CD4-positive, alpha-beta T cell (primary cell): ENCODE data around the gene VEGFB. TPM values are rescaled to one million over a fixed set of nuclear protein-coding genes. Genes with fewer than 3 reads are reported as not detected.

ENCODE experiments used
- ATAC-seq: fragments of 200-7000 bp; cut with Tn5 transposase; one replicate; pipeline ENCODE4 v1.10.0; 2022; ENCODE audit warnings: mild to moderate bottlenecking; ENCODE audit not compliant: poor library complexity
- CTCF ChIA-PET: fragments of 350-600 bp; sonication (Branson Sonifier 250); formaldehyde crosslinking; loops from one replicate; lab custom pipeline; 2021; ENCODE audit warnings: antibody characterized with exemption, inconsistent platforms; lab: Charles Lee
- POLR2A ChIA-PET: fragments of 350-600 bp; sonication (Branson Sonifier 250); formaldehyde crosslinking; loops from one replicate; lab custom pipeline; 2021; ENCODE audit warnings: antibody characterized with exemption, inconsistent platforms; lab: Charles Lee
- DNase-seq, 14 experiments: peaks; one replicate each; pipeline ENCODE4 v3.0.0-alpha.2; 2013 to 2020; ENCODE audit warnings: mixed read lengths in 2 of 14
- H3K27ac ChIP-seq, 2 donors: one replicate each; pipeline versions ENCODE4 v1.5.1 to v1.7.0; 2013; ENCODE audit warnings: low read length in 2 of 2, low read depth in 1 of 2, mild to moderate bottlenecking in 1 of 2
- H3K27me3 ChIP-seq, 2 experiments: 1 replicate in 1 of 2; 2 replicates in 1 of 2; pipeline versions ENCODE4 v1.6.1 to v1.7.0; 2013; ENCODE audit warnings: low read length in 2 of 2, control low read depth in 1 of 2, mild to moderate bottlenecking in 1 of 2, moderate library complexity in 1 of 2; ENCODE audit not compliant: insufficient read depth in 2 of 2, control insufficient read depth in 1 of 2
- H3K36me3 ChIP-seq: one replicate; pipeline ENCODE4 v1.6.1; 2013; ENCODE audit warnings: low read length, control low read depth; ENCODE audit not compliant: insufficient read depth
- H3K4me1 ChIP-seq: one replicate; pipeline ENCODE4 v1.6.1; 2013; ENCODE audit warnings: low read length, control low read depth; ENCODE audit not compliant: insufficient read depth
- H3K4me3 ChIP-seq: one replicate; pipeline ENCODE4 v1.5.1; 2013; ENCODE audit warnings: mild to moderate bottlenecking, low read length, moderate library complexity
- H3K9me3 ChIP-seq, 2 experiments: 1 replicate in 1 of 2; 2 replicates in 1 of 2; pipeline versions ENCODE4 v1.6.1 to v1.7.0; 2013; ENCODE audit warnings: low read length in 2 of 2, mild to moderate bottlenecking in 2 of 2, control low read depth in 1 of 2, moderate library complexity in 1 of 2; ENCODE audit not compliant: control insufficient read depth in 1 of 2, insufficient read depth in 1 of 2
- H3K27ac Mint-ChIP-seq: one replicate; pipeline ENCODE4 v1.8.0; 2020; ENCODE audit warnings: mixed read lengths
- H3K27me3 Mint-ChIP-seq: one replicate; pipeline ENCODE4 v1.8.0; 2021; ENCODE audit warnings: mixed read lengths
- H3K36me3 Mint-ChIP-seq: one replicate; pipeline ENCODE4 v1.8.0; 2021; ENCODE audit warnings: low read depth, mixed read lengths
- H3K4me1 Mint-ChIP-seq: one replicate; pipeline ENCODE4 v1.8.0; 2021; ENCODE audit warnings: low read depth, mixed read lengths
- H3K4me3 Mint-ChIP-seq: one replicate; pipeline ENCODE4 v1.8.0; 2020; ENCODE audit warnings: mild to moderate bottlenecking, mixed read lengths
- H3K9me3 Mint-ChIP-seq: one replicate; pipeline ENCODE4 v1.8.0; 2020; ENCODE audit warnings: mixed read lengths
- CTCF ChIP-seq: fragments of 200-600 bp; IDR thresholded peaks from one replicate; pipeline ENCODE4 v1.8.0; 2022; ENCODE audit warnings: antibody characterized with exemption, mild to moderate bottlenecking
- intact Hi-C, 2 experiments: fragments of 100-400 bp; cut with DNase I in 1 of 2; cut with micrococcal nuclease in 1 of 2; formaldehyde crosslinking; loops; one replicate each; pipeline versions ENCODE4 v1.15.1 to v1.9.0; 2023 to 2025; cut with DNase I, micrococcal nuclease
- total RNA-seq, 174 experiments: library from RNA in 2 of 174; stranded (reverse) in 2 of 174; gene quantifications; one replicate each; pipeline ENCODE4 v1.2.3 and lab custom pipeline; 2021 to 2026

VEGFB gene
- total RNA-seq, 2 experiments from 2014 or later: 39.7 to 48.7 TPM

GRCh38 chr11:64263021-64263946 is 28.9 kb downstream of the VEGFB start:
- CTCF ChIA-PET: interaction anchor here (1.5 kb wide), 1 partner anchor 38 kb away, joined by 5 read pairs; no protein-coding TSS in a partner anchor
- no peak for ATAC-seq
- intact Hi-C loops: no loop called here

GRCh38 chr11:64263947-64264317 is 29.5 kb downstream of the VEGFB start:
- no peaks in the 10 kb centered on the region for H3K27me3 Mint-ChIP-seq
- ChIA-PET POLR2A (interaction anchor here (1.0 to 1.1 kb wide), 2 partner anchors 21 to 23 kb away, joined by 3 read pairs; partner anchors contain the start of genes BAD and FKBP2), CTCF (interaction anchor here (1.5 kb wide), 1 partner anchor 37 kb away, joined by 5 read pairs; no protein-coding TSS in a partner anchor)
- no peak overlapping the region for H3K4me3 Mint-ChIP-seq
- H3K9me3 Mint-ChIP-seq: no peaks in the 10 kb centered on the region
- H3K27ac Mint-ChIP-seq: no peak overlapping the region
- intact Hi-C loops: no loop called here
- no peak for TF ChIP-seq CTCF
- DNase-seq: no peak
- no peaks in the 10 kb centered on the region for H3K9me3 ChIP-seq
- no peak overlapping the region for H3K4me3 ChIP-seq
- peaks cover 6% of the 10 kb centered on the region for H3K36me3 Mint-ChIP-seq
- H3K27ac ChIP-seq: no peak overlapping the region
- peaks cover 9% of the 10 kb centered on the region for H3K4me1 Mint-ChIP-seq
- peaks cover 12% of the 10 kb centered on the region for H3K36me3 ChIP-seq
- no peaks in the 10 kb centered on the region for H3K27me3 ChIP-seq
- no peak for ATAC-seq
- peaks cover 22% of the 10 kb centered on the region for H3K4me1 ChIP-seq

More at GRCh38 chr11:64263021-64263946, 28.9 kb downstream of the VEGFB start:
- Histone ChIP-seq H3K9me3 (no peaks in the 10 kb centered on the region), H3K27ac (no peak overlapping the region), H3K4me3 (no peak overlapping the region), H3K27me3 (no peaks in the 10 kb centered on the region), H3K4me1 (peaks cover 16% of the 10 kb centered on the region), H3K36me3 (peaks cover 18% of the 10 kb centered on the region)
- H3K9me3 Mint-ChIP-seq: no peaks in the 10 kb centered on the region
- no peak for TF ChIP-seq CTCF
- DNase-seq: no peak
- peaks cover 4% of the 10 kb centered on the region for H3K4me1 Mint-ChIP-seq
- no peak overlapping the region for H3K4me3 Mint-ChIP-seq
- H3K36me3 Mint-ChIP-seq: peaks cover 6% of the 10 kb centered on the region
- H3K27ac Mint-ChIP-seq: no peak overlapping the region
- H3K27me3 Mint-ChIP-seq: no peaks in the 10 kb centered on the region
- POLR2A ChIA-PET: interaction anchor here (0.9 to 1.0 kb wide), 2 partner anchors 22 to 58 kb away, joined by 3 read pairs; partner anchors contain the start of gene BAD

GRCh38 chr11:64264371-64264852 is 30.0 kb downstream of the VEGFB start:
- peaks cover 8% of the 10 kb centered on the region for H3K36me3 ChIP-seq
- H3K9me3 ChIP-seq: no peaks in the 10 kb centered on the region
- Mint-ChIP-seq H3K4me3 (no peak overlapping the region), H3K4me1 (peaks cover 13% of the 10 kb centered on the region), H3K36me3 (peaks cover 4% of the 10 kb centered on the region), H3K27ac (no peak overlapping the region), H3K27me3 (no peaks in the 10 kb centered on the region), H3K9me3 (no peaks in the 10 kb centered on the region)
- TF ChIP-seq CTCF: no peak
- intact Hi-C loops: no loop called here
- no peaks in the 10 kb centered on the region for H3K27me3 ChIP-seq
- H3K27ac ChIP-seq: no peak overlapping the region
- H3K4me3 ChIP-seq: no peak overlapping the region
- ATAC-seq: no peak
- CTCF ChIA-PET: no interaction called here
- DNase-seq: no peak
- POLR2A ChIA-PET: interaction anchor here (1.1 kb wide), 1 partner anchor 23 kb away, joined by 3 read pairs; the partner anchor contains the start of gene FKBP2
- peaks cover 24% of the 10 kb centered on the region for H3K4me1 ChIP-seq
